HG03060 (cell line): Measurements from ENCODE around the gene OLIG3.

Experiments
- ATAC-seq: cut with Tn5 transposase; IDR thresholded peaks from one replicate; pipeline ENCODE4 v1.9.1; 2021; ENCODE audit warnings: low read depth, moderate number of reproducible peaks; ENCODE audit not compliant: unreplicated experiment

OLIG3 gene

DNA sequence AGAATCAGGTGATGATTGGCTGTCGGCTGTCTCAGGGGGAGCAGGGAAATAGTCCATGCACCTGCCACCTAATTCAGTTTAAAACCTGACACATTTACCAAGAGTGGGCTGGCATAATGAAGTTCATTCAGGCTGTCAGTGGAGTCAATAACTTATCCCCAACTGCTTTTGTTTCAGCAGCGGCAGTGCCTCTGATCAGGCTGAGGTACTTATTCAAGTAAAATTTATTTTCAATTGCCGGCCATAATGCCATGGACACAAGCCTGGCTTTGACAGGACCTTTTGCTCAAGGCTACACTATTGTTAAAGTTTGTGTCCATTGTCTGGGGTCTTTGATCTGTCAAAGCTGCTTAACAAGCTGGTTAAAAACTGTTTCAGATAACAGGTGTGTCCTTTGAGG, 20.6 kb downstream of the OLIG3 start:
- no peak for ATAC-seq

DNA sequence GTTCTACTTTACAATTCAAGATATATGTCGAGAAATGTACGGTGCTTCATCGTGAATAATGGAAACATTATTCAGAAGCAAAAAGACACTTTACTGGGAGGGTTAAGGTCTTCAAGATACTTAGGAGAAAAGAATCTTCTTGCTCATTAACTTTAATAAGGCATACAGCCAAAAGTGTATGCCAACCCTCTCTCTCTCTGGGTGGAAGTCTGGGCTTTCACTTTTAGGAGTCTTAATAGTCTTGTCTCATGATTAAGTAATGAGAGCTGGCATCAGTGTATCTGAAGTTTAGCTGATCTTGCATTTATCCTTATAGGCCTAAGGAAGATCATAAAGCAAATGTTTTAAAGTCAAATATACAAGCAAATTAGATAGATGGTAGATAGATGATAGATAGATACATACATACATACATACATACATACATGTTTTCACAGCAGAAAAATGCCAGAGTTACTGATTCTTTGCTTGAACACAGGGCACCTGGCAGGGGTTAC, 21.5 kb downstream of the OLIG3 start:
- ATAC-seq: no peak

DNA sequence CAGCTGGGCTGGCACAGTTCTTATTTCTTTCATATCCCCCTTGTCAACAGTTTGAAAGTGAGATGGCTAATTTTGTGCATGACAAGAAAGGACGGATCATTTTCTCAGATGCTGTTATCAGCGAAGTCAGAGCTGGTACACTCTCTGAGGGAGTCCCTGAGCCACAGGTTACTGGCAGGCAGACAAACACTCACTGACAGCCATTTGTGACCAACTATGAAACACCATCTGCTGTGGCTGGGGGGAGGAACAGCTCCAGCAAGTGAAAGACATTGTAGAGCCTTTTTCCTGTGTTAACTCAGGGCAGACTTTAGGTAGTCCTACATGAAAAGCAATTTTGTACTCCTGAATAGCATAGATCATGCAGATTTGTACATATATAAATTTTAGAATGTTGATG, 22.2 kb downstream of the OLIG3 start:
- no peak for ATAC-seq

DNA sequence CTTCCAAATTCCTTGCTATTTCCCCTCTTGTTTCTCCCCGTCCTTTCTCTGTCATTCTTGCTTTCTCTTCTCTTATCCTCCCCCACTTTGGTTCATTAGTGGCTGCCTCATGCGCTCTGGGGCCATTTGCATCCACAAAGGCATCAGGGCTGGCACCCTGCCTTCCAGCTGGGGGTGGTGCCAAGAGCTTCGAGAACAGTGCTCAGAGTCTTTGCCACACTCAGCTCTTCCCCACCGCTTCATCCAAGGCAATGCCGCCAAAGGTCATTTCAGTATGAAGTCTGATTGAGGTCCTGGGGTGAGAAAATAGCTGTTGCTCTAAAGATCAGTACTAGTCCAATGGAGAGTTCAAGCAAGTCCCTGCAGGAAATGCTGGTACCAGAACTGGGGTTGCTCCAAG, 22.7 kb downstream of the OLIG3 start:
- no peak for ATAC-seq

DNA sequence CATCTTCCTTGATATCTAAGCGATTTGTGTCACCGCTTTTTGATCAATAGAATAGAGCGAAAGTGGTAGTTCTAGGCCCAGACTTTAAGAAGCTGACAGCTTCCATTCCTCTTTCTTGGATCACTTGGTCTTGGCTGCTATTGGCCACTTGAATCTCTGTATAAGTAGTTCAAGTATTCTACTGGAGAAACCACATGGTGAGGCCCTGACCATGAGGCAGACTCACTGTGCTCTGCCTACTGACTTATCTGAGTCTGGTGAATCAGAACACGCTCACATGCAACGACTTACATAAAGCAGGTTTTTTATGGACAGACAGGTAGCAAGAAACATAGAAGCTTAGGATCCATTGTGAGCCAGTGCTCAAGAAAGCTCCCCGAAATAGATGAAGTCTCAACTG, 27.0 kb downstream of the OLIG3 start:
- ATAC-seq: no peak

DNA sequence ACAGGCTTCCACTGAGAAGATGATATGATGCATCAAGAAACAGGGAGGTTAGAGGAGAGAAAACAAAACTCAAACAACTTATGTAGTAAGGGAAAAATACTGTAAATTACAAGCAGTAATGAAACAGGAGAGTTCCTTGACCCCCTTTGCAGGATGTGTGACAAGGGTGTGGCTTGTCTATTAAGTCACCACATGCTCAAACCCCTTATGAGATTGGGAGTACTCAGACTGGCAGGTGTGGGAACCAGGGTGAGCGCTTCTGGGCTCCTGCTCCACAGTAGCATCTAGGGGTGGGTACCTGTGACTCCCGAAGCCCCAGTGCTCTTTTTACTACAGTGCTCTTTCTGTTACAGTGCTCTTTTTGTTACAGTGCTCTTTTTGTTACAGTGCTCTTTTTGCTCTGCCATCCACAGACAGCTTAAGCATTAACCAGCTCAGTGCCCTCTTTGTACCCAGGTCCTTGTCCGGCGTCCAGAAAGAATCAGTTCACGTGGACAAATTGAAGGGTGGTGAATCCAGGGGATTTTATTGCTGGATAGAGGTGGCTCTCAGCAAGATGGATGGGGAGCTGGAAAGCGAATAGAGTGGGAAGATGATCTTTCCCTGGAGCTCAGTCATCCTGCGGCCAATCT, 28.7 kb downstream of the OLIG3 start:
- no peak for ATAC-seq

DNA sequence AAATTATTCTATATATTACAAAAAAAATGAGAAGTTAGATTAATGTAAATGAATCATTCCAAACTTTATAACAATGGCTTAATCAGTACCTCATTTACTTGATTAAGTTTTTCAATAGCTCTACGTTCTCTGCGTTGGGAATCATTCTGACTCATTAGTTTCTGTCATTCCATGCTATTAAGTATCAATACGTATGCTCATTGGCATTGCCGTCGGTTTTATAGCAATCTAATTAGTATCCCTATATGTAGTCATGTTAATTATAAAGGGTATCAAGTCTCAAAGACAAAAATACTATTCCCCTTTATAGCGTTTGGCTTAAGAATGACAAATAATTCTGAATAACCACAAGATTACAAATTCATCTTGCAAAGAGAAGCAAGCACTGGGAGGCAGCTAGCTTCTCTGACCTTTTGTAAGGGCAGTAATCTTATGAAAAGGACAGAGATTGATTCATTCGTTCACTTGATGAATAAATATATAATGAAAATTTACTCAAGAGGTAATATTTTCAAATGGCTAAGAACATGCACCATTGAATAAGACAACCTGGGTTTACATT, 41.8 kb downstream of the OLIG3 start:
- no peak for ATAC-seq

DNA sequence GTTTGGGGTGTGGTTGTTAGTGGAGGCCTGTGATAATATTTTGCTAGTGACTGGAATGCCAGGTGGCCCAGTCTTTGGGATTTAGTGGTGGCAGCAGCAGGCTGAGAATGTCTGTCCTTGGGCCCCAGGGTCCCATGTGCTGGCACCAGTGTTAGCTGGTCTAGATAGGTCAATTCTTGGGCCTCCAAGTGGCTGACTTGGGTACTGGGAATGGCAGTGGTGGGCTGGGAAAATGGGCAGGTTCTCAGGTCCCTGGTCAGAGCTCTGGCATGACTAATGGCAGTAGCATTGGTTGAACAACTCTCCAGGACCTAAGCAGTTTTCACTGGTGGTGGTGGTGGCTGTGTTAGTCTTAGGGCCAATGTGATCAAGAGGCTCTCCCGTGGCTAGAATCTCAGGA, 50.3 kb downstream of the OLIG3 start:
- no peak for ATAC-seq
